CD4-positive, alpha-beta T cell treated with Interleukin-17A for 4 hours (primary cell): ENCODE results near the gene PDAP1.
A peak's percentile ranks its signal among the peaks of the same experiment; 100 is the strongest.
"Not testable (repeated sequence)": the region's sequence is repeated elsewhere in the genome, so short reads cannot be mapped to it uniquely, and the experiment has no call there.

Experiments used
- DNase-seq: peaks from one replicate; pipeline ENCODE4 v3.0.0-alpha.2; 2020; ENCODE audit warnings: mixed read lengths

Gene PDAP1

DNA sequence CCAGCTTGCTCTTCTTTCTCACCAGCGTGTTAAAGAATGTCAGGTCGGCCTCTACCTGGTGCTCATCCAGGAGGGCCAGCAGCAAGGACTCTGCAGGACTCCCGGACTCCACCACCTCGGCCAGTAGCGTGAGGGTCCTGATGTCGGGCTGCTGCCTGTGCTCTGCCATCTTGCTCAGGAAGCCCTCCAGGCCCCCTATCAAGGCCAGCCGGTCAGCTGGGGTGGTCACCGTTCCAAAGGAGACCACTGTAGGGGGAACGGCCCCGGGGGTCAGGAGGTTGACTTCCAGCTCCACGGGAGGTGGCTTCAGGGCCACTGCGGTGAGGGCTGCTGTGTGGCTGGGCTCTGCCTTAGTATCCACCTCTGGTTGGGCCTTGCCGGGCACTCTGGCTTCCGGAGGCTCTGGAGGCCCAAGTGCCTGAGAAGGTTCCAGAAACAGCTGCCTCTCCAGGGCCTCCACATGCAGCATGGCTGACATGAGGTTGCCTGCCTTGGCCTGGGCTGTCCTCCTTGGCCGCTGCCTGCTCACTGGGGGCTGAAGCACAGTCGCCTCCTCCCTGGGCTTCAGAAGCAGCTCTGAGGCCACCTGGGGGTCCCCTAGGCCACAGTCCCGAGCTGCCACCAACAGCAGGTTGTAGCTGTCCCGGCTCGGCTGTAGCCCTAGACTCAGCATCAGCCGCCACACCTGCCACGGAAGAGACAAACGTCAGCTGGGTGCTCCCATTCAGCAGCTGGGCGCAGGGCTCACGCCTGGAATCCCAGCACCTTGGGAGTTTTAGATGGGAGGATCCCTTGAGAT is 16.7 kb upstream of the PDAP1 start:
- DNase-seq = no peak

DNA sequence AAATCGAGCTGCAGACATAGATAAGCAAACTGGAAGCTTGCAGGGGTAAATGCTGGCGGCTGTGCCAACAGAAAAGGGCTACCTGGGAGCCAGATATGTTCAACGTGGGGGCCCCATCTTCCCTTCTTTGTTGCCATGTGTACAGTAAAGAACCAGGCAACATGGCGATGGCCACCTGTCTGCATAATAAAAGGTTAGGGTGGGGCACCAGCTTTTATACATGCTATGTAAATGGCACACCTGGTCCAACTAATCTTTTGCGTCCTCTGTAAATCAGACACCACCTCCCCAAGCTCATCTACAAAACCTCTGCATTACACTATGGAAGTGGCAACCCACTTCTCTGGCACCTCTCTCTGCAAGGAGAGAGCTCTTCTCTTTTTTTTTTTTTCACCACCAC is 14.2 kb upstream of the PDAP1 start:
- DNase-seq = no peak

DNA sequence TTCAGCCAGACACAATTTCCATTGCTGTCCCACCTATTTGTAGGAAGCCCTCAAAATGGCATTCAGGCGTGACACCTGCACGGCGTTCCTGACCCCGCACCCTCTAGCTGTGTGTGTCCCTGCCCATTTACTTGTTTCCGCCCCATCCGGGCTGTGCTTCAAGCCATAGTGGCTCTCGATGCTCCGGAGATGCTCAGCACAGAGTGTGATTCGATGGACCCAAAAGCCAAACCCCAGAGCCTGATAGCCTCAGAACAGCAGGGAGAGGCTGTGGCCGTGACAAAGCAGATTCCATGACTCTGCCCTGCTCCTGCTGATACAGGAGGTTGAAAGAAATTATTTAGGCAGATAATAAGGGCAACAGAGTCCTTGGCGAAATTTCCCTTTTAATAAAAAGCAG is 13.8 kb upstream of the PDAP1 start:
- no peak for DNase-seq

DNA sequence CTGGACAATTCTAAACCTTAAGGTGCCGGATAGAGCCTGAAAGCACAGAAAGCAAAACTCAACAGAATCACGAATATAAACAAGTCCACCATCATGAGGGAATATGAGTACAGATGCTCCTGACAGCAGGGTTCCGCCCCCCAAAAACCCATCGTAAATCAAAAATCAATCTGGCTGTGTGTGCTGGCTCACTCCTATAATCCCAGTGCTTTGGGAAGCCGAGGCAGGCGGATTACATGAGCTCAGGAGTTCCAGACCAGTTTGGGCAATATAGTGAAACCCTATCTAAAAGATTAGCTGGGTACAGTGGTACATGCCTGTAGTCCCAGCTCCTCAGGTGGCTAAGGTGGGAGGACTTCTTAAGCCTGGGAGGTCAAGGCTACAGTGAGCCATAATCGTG is 12.6 kb upstream of the PDAP1 start:
- DNase-seq = no peak

DNA sequence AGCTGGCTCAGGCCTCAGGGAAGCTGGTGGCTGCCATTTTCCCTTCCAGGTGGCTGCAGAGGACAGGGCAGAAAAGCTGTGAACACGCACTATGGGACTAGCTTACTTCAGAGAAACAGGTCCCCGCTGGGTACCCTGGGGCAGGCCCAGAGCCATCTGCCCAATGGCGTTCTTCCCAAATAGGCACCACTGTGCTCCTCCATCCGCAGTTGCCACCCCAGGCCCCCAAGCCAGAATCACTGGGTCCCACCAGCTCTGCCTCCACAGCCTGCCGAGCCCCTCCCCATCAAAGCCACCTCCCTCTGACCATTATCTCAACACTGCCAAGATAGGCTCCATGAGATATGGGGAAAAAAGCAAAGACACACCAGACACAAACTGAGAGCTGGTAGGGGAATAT is 11.8 kb upstream of the PDAP1 start:
- no peak for DNase-seq

DNA sequence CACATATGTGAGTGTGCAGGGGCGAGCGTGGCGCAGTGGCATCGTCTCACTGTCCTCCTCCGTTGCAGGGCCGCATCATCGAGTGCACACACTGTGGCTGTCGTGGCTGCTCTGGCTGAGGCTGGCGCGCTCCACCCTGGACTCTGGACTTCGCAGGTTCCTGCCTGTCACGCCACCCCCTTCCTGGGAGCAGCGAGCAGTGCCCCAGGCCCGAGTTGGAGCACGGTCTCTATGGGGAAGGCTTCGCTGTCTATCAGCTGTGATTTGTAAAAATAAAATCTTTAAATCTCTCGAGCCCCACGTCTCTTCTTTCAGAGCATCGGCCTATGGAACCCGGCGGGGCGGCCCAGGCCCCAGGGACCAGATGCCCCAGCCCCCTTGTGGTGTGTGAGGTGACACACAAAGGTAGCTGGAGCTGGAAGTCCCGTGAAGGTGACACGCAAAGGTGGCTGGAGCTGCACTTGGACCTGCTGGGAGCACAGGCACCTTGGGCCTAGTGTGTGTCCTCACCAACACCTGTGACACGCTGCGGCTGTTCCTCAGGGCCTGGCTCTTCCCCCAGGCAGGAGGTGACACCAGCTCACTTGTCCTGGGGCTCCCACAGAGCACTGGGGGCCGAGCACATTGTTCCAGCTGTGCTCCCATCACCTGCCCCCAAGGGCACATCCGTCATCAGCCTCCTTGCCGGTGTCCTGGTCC is 11.1 kb upstream of the PDAP1 start:
- DNase-seq = no peak

DNA sequence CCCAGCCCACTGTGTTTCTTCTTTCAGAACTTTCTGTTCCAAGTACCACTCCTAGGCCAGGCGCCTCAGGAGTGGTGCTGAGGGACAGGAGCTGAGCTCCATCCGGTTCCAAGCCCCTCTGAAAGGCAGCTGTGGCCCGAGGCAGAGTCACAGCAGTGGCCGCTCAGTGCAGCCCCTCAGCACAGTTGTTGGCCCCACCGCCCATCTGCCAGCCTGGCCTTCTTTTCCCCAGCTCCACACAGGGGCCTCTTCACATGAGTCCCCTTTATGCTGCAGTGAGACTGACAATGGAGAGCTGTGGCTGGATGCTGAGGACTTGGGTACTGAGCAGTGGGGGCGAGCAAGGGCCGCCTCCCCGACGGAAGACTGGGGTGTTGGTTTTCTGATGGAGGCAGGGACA is 9.9 kb upstream of the PDAP1 start:
- no peak for DNase-seq

DNA sequence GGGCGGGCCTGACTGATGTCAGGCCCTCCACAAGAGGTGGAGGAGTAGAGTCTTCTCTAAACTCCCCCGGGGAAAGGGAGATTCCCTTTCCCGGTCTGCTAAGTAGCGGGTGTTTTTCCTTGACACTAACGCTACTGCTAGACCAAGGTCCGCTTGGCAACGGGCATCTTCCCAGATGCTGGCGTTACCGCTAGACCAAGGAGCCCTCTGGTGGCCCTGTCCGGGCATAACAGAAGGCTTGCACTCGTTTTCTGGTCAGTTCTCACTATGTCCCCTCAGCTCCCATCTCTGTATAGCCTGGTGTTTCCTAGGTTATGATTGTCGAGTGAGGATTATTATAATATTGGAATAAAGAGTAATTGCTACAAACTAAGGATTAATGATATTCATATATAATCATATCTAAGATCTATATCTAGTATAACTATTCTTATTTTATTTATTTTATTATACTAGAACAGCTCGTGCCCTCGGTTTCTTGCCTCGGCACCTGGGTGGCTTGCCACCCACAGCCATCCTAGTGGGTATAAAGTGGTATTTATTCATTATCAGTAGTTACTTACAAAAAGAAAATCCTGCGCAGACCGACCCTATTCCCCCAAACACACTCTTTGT is 7.2 kb upstream of the PDAP1 start:
- DNase-seq = not testable (repeated sequence)

DNA sequence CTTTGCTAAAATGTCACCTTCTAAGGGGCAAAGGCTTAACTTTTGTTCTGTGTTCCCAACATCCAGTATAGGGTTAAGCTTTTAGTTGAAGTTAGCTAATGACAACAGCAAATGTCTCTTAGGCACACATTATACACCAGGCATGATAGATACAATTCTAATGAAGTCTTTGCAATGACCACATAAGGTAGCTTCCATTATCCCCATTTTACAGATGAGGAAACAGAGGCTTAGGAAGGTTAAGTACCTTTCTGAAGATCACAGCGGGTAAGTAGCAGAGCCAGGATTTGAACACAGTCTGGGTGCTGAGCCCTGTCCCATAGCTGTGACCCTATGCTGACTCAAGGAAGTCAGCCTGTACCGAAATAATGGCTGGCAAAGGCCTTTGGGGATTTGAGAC is 2.2 kb upstream of the PDAP1 start:
- DNase-seq = no peak

DNA sequence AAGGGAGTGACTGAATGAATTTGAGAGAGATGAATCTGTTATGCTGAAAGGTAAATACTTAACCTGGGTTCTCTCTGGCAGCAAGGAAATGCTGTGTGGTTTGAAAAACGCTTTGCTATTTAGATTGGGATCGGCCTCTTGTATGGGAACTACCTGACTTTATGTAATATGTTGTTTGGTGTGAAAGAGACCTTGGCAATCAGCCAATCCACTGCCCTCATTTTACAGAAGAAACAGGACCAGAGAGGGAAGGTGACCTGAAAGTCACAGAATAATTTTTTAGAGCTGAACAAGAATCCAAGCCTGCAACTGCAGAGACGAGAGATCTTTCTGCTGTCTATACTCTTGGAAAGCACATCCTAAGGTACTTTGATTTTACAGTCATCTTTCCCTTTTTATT is 1.4 kb upstream of the PDAP1 start:
- no peak for DNase-seq

DNA sequence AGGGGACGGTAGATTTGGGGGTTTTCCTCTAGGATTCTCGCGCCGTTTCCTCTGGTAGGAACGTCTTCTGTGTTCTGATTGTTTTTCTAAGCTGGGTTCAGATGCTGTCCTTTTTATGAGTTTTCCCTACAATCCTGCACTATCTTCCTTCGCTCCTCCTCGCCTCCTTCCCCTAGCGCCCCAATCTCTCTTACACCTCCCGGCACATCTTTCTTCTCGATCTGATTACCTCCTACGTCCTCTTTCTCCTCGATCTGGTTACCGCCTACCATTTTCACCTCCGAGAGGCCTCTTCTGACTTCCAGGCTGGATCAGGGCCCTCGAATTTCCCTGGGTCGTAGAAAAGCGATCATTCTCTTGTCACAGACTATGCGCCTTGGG is 785 bp upstream of the PDAP1 start:
- DNase-seq = no peak

DNA sequence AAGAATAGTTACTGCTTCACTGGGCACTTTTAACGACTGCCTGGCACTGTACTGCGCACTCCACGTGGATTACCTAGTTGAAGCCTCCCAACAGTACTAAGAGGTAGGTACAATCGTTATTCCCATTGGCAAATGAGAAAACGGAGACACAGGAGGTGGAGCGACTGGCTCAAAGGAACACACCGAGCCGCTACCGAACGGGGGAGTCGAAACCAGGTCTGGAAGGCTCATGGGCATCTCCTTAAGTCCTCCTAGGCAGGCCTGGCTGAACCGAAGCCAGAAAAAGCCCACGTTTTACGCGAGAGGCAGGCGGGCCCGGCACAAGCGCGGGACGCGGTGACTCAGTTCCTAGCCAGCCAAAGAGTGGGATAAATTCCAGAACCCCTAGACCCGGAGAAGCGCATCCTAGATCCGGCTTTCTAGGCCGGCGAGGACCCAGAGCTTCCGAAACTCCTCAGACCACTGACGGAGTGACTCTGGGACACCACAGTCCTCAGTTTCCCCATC is 472 bp downstream of the PDAP1 start:
- peak; percentile 39 for DNase-seq

DNA sequence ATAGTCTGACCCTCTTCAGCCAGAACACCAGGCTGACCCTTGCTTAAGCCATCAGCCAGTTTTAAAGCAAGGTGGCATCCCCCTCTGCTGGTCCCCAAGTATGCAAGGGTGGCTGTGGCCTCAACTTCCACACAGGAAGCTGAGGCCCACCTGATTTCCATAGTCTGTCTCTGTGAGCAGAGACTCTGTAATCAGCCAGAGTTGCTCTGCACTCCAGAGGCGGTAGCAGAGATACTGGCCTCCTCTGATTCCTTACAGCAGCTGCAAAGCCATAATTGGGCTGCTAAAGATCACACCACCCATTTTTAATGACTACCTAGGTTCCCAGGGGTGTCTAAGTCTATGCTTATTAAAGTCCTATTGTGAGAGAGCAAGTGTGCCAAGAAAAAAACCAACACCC is 1.8 kb downstream of the PDAP1 start:
- no peak for DNase-seq

DNA sequence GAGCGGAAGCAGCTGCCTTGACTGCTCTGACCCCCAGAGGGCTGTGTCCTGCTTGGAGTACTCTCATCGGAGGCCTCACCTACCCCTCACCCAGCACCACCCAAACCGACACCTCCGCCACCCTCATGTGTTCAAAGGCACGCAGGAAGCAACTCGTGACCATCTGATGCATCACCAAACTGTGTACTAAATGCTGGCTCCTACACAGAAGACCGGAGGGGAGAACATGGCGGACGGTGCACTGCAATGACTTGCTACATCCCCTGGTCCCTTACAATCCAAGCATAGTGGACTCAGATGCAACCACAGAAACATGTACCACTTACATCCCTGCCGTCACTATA is 3.4 kb downstream of the PDAP1 start:
- DNase-seq = no peak

DNA sequence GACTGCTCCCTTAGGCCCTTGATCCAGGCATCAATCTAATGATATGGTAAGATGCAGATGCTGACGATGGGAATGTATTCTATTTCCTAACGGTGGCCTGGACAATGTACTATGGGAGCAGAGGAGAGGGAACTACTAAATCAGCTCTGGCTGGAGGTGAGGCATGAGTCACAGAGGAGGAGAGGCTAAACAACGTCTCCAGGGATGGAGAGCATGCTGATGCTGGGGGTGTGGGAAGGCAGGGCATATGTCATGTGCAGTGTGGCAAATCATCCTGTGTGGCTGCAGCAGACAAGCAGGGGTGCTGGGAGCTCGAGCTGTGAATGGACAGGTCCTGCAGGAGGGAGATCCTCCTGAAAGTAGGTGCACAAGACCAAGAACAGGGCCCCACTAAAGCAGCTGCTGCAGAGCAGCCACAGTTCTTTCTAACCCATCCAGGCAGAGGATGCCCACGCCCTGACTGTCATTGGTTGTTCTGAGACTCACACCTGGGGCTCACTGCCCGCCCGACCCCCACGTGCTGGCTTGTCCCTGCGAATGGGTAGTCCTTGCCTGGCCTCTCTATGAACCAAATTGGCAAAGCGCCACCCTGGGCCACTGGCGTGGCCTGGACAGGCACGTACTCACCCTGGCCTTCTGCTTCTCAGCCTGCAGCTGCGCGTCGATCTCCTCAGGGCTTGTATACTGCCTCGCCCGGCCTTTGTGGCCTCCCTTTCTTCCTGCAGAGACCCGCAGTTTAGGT is 4.0 kb downstream of the PDAP1 start:
- no peak for DNase-seq

DNA sequence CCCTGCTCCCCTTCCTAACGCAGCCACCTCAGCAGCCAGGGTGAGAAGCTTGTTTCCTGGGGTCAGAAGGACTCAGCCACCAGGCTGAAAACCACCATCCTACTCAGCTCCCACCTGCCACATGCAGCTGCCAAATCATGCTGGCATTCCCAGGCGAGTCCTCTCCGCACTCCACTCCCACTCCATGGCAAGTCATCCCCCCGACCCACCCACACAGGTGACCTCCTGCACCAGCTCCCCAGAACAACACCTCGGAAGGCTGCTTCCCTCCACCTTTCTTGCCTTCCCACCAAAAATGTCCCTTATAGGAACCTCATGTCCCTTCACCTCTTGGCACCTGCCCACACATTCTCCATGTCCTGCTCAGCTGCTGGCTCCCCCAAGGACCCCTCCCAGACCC is 4.6 kb downstream of the PDAP1 start:
- no peak for DNase-seq

DNA sequence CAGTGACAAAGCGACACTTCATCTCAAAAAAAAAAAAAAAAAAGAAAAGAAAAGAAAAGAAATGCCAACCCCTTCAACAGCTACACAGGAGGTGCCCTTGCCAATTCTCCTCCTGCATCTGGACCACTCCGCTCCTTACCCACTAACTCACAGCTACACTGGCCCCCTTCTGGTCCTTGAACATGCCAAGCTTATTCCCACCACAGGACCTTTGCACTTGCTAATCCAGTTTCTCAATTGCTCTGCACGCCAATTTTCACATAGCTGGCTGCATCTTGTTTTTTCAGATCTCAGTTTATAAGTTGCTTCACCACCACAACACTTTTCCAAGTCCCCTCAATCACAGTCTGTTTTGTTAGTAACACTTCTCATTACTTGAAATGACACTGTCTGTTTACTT is 5.5 kb downstream of the PDAP1 start:
- no peak for DNase-seq

DNA sequence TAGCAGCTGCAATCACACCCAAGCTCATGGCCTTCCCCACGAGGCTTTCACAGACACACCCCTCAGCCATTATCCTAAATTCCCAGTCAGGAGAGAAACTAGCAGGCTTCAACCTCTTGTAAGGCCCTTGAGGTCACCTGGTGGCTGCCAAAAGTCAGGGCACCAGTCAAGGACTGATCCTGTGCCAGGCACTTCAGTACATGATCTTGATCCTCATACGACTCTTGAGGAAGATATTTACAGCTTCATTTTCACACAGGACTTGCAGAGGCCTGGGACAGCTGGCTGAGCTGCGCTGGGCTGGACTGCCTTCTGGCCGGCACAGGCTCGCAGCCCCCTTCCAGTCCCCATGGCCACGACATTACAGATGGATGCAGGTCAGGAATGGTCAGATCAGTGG is 8.8 kb downstream of the PDAP1 start:
- no peak for DNase-seq

DNA sequence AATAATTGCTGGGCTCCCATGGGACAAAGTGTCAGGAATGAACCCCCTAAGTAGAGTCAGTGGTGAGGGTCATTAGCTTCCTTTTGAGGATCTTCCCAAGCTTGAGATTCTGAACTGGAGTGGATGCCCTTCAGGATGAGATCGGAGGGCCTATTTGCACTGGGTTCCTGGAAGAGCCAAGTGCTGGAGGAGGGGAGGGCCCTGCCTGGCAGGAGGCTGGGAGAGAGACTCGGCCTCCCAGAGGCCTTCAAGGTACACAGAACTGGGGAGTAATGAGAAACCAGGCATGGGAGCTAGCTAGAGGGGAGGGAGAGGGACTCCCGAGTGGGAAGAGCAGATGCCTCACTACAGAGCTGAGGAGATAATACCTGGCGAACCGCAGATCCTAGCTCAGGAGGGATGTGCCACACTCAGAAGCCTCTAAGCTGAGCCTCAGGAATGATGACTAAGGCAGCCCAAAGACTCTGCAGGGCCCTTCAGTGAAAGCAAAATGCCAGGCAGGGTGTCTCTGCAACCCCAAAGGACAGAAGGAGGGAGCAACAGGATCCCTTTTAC is 9.4 kb downstream of the PDAP1 start:
- no peak for DNase-seq

DNA sequence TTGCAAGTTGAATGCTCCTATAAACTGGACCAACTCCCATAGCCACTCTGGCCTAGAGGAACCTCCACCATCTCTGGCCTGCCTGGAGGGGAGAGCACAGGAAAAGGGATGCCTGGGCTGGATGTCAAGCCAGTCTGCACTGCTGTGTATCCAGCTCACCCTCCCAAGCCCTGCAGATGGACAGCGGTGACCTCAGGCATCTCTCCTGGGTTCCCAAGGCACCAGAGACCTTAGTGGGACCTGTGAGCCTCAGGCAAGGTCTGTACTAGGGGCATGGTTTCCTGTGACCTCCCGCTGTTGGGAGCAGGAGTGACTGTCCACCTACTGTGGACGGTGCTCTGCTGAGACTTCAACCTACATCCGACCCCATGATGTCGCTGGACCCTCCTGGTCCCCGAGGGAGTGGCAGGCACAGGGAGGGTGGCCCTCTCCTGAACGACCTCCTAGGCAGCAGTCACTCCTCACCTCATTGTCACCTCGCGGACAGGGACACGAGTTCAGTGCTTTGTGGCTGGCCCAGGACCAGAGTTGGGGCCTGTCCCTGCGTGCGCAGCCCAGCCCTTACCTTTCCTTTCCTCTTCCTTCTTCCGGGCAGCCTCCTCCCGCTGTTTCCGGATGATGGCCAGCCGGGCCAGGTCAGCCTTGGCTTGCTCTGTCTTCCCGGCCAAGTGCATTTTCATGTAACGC is 11.0 kb downstream of the PDAP1 start:
- no peak for DNase-seq

DNA sequence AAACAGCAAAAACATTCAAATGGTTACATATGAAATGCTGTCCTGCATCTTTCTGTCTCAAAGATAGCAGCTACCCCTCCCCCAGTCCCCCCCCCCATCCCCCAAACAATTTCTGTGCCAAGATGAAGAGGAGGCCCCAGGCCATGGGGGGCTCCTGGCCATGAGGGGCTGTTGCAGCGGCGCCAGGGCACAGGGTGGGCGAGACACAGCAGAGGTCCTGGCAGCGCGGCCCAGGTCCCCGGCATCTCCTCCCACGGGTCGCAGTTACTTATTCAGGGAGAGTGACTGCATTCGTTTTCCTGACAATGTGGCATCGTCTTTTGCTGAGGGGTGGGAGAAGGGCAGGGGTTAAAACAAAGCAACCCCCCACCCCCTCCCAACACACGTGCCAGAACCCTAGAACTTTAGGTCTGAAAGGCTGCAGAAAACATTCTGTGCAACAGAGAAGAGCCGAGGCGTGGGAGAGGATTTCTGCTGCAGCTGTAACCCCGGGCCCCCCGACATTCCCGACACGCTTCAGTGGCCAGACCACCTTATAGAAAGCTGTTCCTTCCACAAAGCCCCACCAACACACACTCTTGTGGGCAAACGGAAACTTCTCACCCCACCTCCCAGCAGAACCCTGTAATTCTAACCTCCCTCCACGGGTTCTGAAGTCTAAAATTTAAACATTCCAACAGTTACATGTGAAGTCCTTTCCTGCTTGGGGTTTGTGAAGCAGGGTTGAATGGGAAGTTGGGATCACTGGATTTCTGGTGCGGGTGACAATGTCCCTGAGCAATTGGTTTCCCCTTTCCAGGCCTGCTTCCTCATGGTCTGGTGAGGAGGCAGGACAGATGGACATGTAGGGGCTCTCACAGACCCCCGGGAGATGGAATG is 11.7 kb downstream of the PDAP1 start:
- no peak for DNase-seq
